Measurements from ENCODE around the gene EYA4.

EYA4 gene

GRCh38 chr6:133504158-133504557 lies 263.0 kb downstream of the EYA4 start:
- FAIRE-seq = no peak
- DNase-seq (ENCODE audit: insufficient read length) = no peak
- no peak for TF ChIP-seq POLR2A (IDR thresholded peaks at IDR 0.05; ENCODE audit: low read depth, low read length)
- TF ChIP-seq POLR2AphosphoS5 (IDR thresholded peaks at IDR 0.05; ENCODE audit: low read depth, low read length) = no peak
- TF ChIP-seq TAF1 (IDR thresholded peaks at IDR 0.05; ENCODE audit: borderline replicate concordance, low read depth, low read length) = no peak

- DNase-seq (ENCODE audit: insufficient read length) = no peak
- no peak for TF ChIP-seq POLR2A (IDR thresholded peaks at IDR 0.05; ENCODE audit: low read depth, low read length)
- TF ChIP-seq TAF1 (IDR thresholded peaks at IDR 0.05; ENCODE audit: borderline replicate concordance, low read depth, low read length) = no peak
- no peak for TF ChIP-seq POLR2AphosphoS5 (IDR thresholded peaks at IDR 0.05; ENCODE audit: low read depth, low read length)
Observed at GRCh38 chr6:133504761-133505160, 263.6 kb downstream of the EYA4 start.

GRCh38 chr6:133505681-133506080 lies 264.5 kb downstream of the EYA4 start:
- no peak for TF ChIP-seq TAF1 (IDR thresholded peaks at IDR 0.05; ENCODE audit: borderline replicate concordance, low read depth, low read length)
- TF ChIP-seq POLR2A (IDR thresholded peaks at IDR 0.05; ENCODE audit: low read depth, low read length) = no peak
- FAIRE-seq (no peak), DNase-seq (ENCODE audit: insufficient read length) (no peak)

More at GRCh38 chr6:133504761-133505160, 263.6 kb downstream of the EYA4 start:
- no peak for FAIRE-seq

- FAIRE-seq = peak; percentile 74
- TF ChIP-seq POLR2AphosphoS5 (IDR thresholded peaks at IDR 0.05; ENCODE audit: low read depth, low read length) = no peak
- no peak for TF ChIP-seq POLR2A (IDR thresholded peaks at IDR 0.05; ENCODE audit: low read depth, low read length)
- no peak for TF ChIP-seq TAF1 (IDR thresholded peaks at IDR 0.05; ENCODE audit: borderline replicate concordance, low read depth, low read length)
- no peak for DNase-seq (ENCODE audit: insufficient read length)
Observed at GRCh38 chr6:133512410-133513016, 271.4 kb downstream of the EYA4 start.

- FAIRE-seq = no peak
- DNase-seq (ENCODE audit: insufficient read length) = no peak
- TF ChIP-seq POLR2A (IDR thresholded peaks at IDR 0.05; ENCODE audit: low read depth, low read length) (no peak), TAF1 (IDR thresholded peaks at IDR 0.05; ENCODE audit: borderline replicate concordance, low read depth, low read length) (no peak), POLR2AphosphoS5 (IDR thresholded peaks at IDR 0.05; ENCODE audit: low read depth, low read length) (no peak)
Observed at GRCh38 chr6:133523816-133524215, 282.7 kb downstream of the EYA4 start.

GRCh38 chr6:133526436-133526835 lies 285.3 kb downstream of the EYA4 start:
- FAIRE-seq = no peak
- TF ChIP-seq POLR2AphosphoS5 (IDR thresholded peaks at IDR 0.05; ENCODE audit: low read depth, low read length) = no peak
- no peak for TF ChIP-seq POLR2A (IDR thresholded peaks at IDR 0.05; ENCODE audit: low read depth, low read length)
- no peak for TF ChIP-seq TAF1 (IDR thresholded peaks at IDR 0.05; ENCODE audit: borderline replicate concordance, low read depth, low read length)
- DNase-seq (ENCODE audit: insufficient read length) = no peak

GRCh38 chr6:133528566-133528965 lies 287.4 kb downstream of the EYA4 start:
- no peak for FAIRE-seq
- DNase-seq (ENCODE audit: insufficient read length) = no peak
- no peak for TF ChIP-seq POLR2AphosphoS5 (IDR thresholded peaks at IDR 0.05; ENCODE audit: low read depth, low read length)
- TF ChIP-seq TAF1 (IDR thresholded peaks at IDR 0.05; ENCODE audit: borderline replicate concordance, low read depth, low read length) = no peak
- no peak for TF ChIP-seq POLR2A (IDR thresholded peaks at IDR 0.05; ENCODE audit: low read depth, low read length)

- FAIRE-seq = peak; percentile 14
- TF ChIP-seq POLR2A (IDR thresholded peaks at IDR 0.05; ENCODE audit: low read depth, low read length) (no peak), POLR2AphosphoS5 (IDR thresholded peaks at IDR 0.05; ENCODE audit: low read depth, low read length) (no peak), TAF1 (IDR thresholded peaks at IDR 0.05; ENCODE audit: borderline replicate concordance, low read depth, low read length) (no peak)
- DNase-seq (ENCODE audit: insufficient read length) = no peak
Observed at GRCh38 chr6:133532908-133533307, 291.8 kb downstream of the EYA4 start.

GRCh38 chr6:133539502-133540259 lies 298.5 kb downstream of the EYA4 start:
- DNase-seq (ENCODE audit: insufficient read length) (no peak), FAIRE-seq (no peak)
- TF ChIP-seq POLR2AphosphoS5 (IDR thresholded peaks at IDR 0.05; ENCODE audit: low read depth, low read length) (no peak), POLR2A (IDR thresholded peaks at IDR 0.05; ENCODE audit: low read depth, low read length) (no peak), TAF1 (IDR thresholded peaks at IDR 0.05; ENCODE audit: borderline replicate concordance, low read depth, low read length) (no peak)

GRCh38 chr6:133540361-133540760 lies 299.2 kb downstream of the EYA4 start:
- TF ChIP-seq POLR2A (IDR thresholded peaks at IDR 0.05; ENCODE audit: low read depth, low read length) (no peak), POLR2AphosphoS5 (IDR thresholded peaks at IDR 0.05; ENCODE audit: low read depth, low read length) (no peak), TAF1 (IDR thresholded peaks at IDR 0.05; ENCODE audit: borderline replicate concordance, low read depth, low read length) (no peak)
- DNase-seq (ENCODE audit: insufficient read length) (no peak), FAIRE-seq (no peak)

- no peak for DNase-seq (ENCODE audit: insufficient read length)
- TF ChIP-seq POLR2A (IDR thresholded peaks at IDR 0.05; ENCODE audit: low read depth, low read length) = no peak
- FAIRE-seq = no peak
Observed at GRCh38 chr6:133541040-133541439, 299.9 kb downstream of the EYA4 start.

All from GM12892 (cell line).